SK-N-SH treated with all-trans-retinoic acid at 6 μM for 48 hours (cell line): Measurements from ENCODE around the gene KCNK3.

Source experiments
- ATAC-seq: fragments of 200-7000 bp; cut with Tn5 transposase; 3 replicates; pipeline ENCODE4 v1.9.1; 2020; ENCODE audit warnings: mild to moderate bottlenecking, moderate library complexity
- ARNTL ChIP-seq: fragments of 450-650 bp; formaldehyde crosslinking; IDR thresholded peaks from 2 replicates; pipeline ENCODE4 v1.5.0; 2020; ENCODE audit warnings: low read depth, mild to moderate bottlenecking, moderate library complexity, borderline replicate concordance
- BACH2 ChIP-seq: fragments of 250-450 bp; sonication (Bioruptor Pico); IDR thresholded peaks from 2 replicates; pipeline ENCODE4 v1.9.0; 2021; ENCODE audit warnings: mild to moderate bottlenecking, borderline replicate concordance
- CSDC2 ChIP-seq: fragments of 250-450 bp; sonication (Bioruptor Pico); IDR thresholded peaks from 2 replicates; pipeline ENCODE4 v1.5.0; 2020; ENCODE audit warnings: mild to moderate bottlenecking, moderate library complexity
- ESRRG ChIP-seq: fragments of 250-450 bp; sonication (Bioruptor Pico); IDR thresholded peaks from 2 replicates; pipeline ENCODE4 v1.6.1; 2021; ENCODE audit warnings: mild to moderate bottlenecking
- GLIS3 ChIP-seq: fragments of 250-450 bp; sonication (Bioruptor Pico); IDR thresholded peaks from 2 replicates; pipeline ENCODE4 v1.5.0; 2020; ENCODE audit warnings: mild to moderate bottlenecking, moderate library complexity
- ISL1 ChIP-seq: fragments of 250-450 bp; sonication (Bioruptor Pico); IDR thresholded peaks from 2 replicates; pipeline ENCODE4 v2.1.2; 2022; ENCODE audit warnings: mild to moderate bottlenecking, moderate library complexity
- OSR1 ChIP-seq: fragments of 250-450 bp; sonication (Bioruptor Pico); IDR thresholded peaks from 2 replicates; pipeline ENCODE4 v1.8.0; 2022; ENCODE audit warnings: moderate library complexity, mild to moderate bottlenecking, inconsistent platforms
- PPARA ChIP-seq: fragments of 250-450 bp; sonication (Bioruptor Pico); IDR thresholded peaks from 2 replicates; pipeline ENCODE4 v1.5.0; 2020; ENCODE audit warnings: mild to moderate bottlenecking, borderline replicate concordance
- RARB ChIP-seq: fragments of 250-450 bp; sonication (Bioruptor Pico); IDR thresholded peaks from 2 replicates; pipeline ENCODE4 v1.8.0; 2021; ENCODE audit warnings: mild to moderate bottlenecking, moderate library complexity
- SNAI2 ChIP-seq: fragments of 250-450 bp; sonication (Bioruptor Pico); IDR thresholded peaks from 2 replicates; pipeline ENCODE4 v1.5.0; 2020; ENCODE audit warnings: mild to moderate bottlenecking, moderate library complexity
- TCF4 ChIP-seq: fragments of 250-450 bp; sonication (Bioruptor Pico); IDR thresholded peaks from 2 replicates; pipeline ENCODE4 v1.8.0; 2021; ENCODE audit warnings: mild to moderate bottlenecking, moderate library complexity, borderline replicate concordance
- TOX ChIP-seq: fragments of 250-450 bp; sonication (Bioruptor Pico); IDR thresholded peaks from 2 replicates; pipeline ENCODE4 v1.8.0; 2021; ENCODE audit warnings: mild to moderate bottlenecking, moderate library complexity, borderline replicate concordance
- ZC3H10 ChIP-seq: fragments of 250-450 bp; sonication (Bioruptor Pico); IDR thresholded peaks from 2 replicates; pipeline ENCODE4 v1.5.1; 2021; ENCODE audit warnings: mild to moderate bottlenecking, moderate library complexity
- ZFP3 ChIP-seq: fragments of 250-450 bp; sonication (Bioruptor Pico); IDR thresholded peaks from 2 replicates; pipeline ENCODE4 v1.5.0; 2020; ENCODE audit warnings: mild to moderate bottlenecking, moderate library complexity
- ZFP30 ChIP-seq: fragments of 450-650 bp; formaldehyde crosslinking; IDR thresholded peaks from 2 replicates; pipeline ENCODE4 v1.5.0; 2022; ENCODE audit warnings: mild to moderate bottlenecking, moderate library complexity
- ZNF565 ChIP-seq: fragments of 450-650 bp; formaldehyde crosslinking; conservative IDR thresholded peaks from 2 replicates; pipeline ENCODE4 v1.5.0; 2020; ENCODE audit warnings: low read depth, mild to moderate bottlenecking, moderate library complexity
- ZNF70 ChIP-seq: fragments of 450-650 bp; formaldehyde crosslinking; IDR thresholded peaks from 2 replicates; pipeline ENCODE4 v1.5.0; 2020; ENCODE audit warnings: mild to moderate bottlenecking, moderate library complexity
- ZNF8 ChIP-seq: fragments of 450-650 bp; formaldehyde crosslinking; IDR thresholded peaks from 2 replicates; pipeline ENCODE4 v1.5.0; 2020; ENCODE audit warnings: mild to moderate bottlenecking, moderate library complexity
- TF ChIP-seq, protein P1 (sequence below): fragments of 250-450 bp; sonication (Bioruptor Pico); IDR thresholded peaks from 2 replicates; pipeline ENCODE4 v1.5.0; 2020; ENCODE audit warnings: mild to moderate bottlenecking, moderate library complexity
- TF ChIP-seq, protein P2 (sequence below): fragments of 250-450 bp; sonication (Bioruptor Pico); IDR thresholded peaks from 2 replicates; pipeline ENCODE4 v1.5.1; 2020; ENCODE audit warnings: low read depth, mild to moderate bottlenecking, moderate library complexity
- TF ChIP-seq, protein P3 (sequence below): fragments of 250-450 bp; sonication (Bioruptor Pico); IDR thresholded peaks from 2 replicates; pipeline ENCODE4 v1.5.1; 2021; ENCODE audit warnings: mild to moderate bottlenecking, moderate library complexity
- TF ChIP-seq, protein P4 (sequence below): fragments of 250-450 bp; sonication (Bioruptor Pico); IDR thresholded peaks from 2 replicates; pipeline ENCODE4 v1.8.0; 2020; ENCODE audit warnings: mild to moderate bottlenecking, moderate library complexity, borderline replicate concordance
- TF ChIP-seq, protein P5 (sequence below): fragments of 250-450 bp; sonication (Bioruptor Pico); IDR thresholded peaks from 2 replicates; pipeline ENCODE4 v1.8.0; 2021; ENCODE audit warnings: low read depth, mild to moderate bottlenecking, moderate library complexity, borderline replicate concordance

The KCNK3 gene

DNA sequence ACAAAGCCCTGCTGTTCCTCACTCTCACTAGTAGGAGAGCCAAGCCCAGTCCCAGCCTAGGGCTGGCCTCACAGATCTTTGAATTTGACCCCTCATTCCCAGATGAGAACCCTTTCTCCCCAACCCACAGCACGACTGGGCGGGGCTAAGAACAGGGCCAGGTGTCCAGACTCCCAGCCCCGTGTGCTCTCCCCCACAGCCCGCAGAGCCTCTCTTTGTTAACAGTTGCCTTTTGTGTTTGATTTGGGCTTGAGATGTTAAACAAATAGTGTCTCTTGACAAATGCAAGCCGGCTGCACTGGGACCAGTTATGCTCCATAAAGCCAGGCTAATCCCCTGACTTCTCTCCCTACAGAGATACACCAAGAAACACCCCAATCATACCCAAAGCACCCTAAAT is 4.7 kb upstream of the KCNK3 start:
- no peak for ATAC-seq
- TF ChIP-seq, protein P1, sequence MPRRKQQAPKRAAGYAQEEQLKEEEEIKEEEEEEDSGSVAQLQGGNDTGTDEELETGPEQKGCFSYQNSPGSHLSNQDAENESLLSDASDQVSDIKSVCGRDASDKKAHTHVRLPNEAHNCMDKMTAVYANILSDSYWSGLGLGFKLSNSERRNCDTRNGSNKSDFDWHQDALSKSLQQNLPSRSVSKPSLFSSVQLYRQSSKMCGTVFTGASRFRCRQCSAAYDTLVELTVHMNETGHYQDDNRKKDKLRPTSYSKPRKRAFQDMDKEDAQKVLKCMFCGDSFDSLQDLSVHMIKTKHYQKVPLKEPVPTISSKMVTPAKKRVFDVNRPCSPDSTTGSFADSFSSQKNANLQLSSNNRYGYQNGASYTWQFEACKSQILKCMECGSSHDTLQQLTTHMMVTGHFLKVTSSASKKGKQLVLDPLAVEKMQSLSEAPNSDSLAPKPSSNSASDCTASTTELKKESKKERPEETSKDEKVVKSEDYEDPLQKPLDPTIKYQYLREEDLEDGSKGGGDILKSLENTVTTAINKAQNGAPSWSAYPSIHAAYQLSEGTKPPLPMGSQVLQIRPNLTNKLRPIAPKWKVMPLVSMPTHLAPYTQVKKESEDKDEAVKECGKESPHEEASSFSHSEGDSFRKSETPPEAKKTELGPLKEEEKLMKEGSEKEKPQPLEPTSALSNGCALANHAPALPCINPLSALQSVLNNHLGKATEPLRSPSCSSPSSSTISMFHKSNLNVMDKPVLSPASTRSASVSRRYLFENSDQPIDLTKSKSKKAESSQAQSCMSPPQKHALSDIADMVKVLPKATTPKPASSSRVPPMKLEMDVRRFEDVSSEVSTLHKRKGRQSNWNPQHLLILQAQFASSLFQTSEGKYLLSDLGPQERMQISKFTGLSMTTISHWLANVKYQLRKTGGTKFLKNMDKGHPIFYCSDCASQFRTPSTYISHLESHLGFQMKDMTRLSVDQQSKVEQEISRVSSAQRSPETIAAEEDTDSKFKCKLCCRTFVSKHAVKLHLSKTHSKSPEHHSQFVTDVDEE (CRISPR knock-in tag) = no peak
- TF ChIP-seq ESRRG (CRISPR knock-in tag) (no peak), TOX (CRISPR knock-in tag) (no peak), RARB (CRISPR knock-in tag) (no peak), ZNF8 (CRISPR knock-in tag) (no peak), ISL1 (CRISPR knock-in tag) (no peak), GLIS3 (CRISPR knock-in tag) (no peak), ZNF70 (CRISPR knock-in tag) (no peak), BACH2 (CRISPR knock-in tag) (no peak), TCF4 (CRISPR knock-in tag) (no peak), SNAI2 (CRISPR knock-in tag) (no peak), ARNTL (CRISPR knock-in tag) (no peak)
- TF ChIP-seq, protein P2, sequence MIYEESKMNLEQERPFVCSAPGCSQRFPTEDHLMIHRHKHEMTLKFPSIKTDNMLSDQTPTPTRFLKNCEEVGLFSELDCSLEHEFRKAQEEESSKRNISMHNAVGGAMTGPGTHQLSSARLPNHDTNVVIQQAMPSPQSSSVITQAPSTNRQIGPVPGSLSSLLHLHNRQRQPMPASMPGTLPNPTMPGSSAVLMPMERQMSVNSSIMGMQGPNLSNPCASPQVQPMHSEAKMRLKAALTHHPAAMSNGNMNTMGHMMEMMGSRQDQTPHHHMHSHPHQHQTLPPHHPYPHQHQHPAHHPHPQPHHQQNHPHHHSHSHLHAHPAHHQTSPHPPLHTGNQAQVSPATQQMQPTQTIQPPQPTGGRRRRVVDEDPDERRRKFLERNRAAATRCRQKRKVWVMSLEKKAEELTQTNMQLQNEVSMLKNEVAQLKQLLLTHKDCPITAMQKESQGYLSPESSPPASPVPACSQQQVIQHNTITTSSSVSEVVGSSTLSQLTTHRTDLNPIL (CRISPR knock-in tag) = no peak
- TF ChIP-seq, all 23 proteins: peak for 0

DNA sequence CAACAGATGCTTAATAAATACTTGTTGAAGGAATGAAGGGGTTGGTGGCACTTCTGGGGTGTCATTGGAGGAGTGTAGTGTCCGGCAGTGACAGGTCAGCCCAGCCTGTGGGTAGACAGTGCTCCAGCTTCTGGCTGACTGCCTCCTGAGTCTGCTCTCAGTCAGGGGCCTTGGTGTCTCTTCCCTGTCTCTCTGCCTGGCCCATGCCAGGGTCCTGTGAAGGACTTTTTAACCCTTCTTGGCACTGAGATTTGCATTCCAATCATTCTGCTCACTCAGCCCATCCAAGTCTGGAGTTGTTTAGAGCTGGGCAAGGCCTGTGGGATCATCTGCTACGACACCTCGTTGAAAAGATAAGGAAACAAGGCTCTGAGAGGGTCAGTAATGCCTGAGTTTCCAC is 1.4 kb upstream of the KCNK3 start:
- TF ChIP-seq CSDC2 (CRISPR knock-in tag) (no peak), TCF4 (CRISPR knock-in tag) (no peak), ZNF565 (no peak), RARB (CRISPR knock-in tag) (no peak), SNAI2 (CRISPR knock-in tag) (no peak)
- TF ChIP-seq, protein P3, sequence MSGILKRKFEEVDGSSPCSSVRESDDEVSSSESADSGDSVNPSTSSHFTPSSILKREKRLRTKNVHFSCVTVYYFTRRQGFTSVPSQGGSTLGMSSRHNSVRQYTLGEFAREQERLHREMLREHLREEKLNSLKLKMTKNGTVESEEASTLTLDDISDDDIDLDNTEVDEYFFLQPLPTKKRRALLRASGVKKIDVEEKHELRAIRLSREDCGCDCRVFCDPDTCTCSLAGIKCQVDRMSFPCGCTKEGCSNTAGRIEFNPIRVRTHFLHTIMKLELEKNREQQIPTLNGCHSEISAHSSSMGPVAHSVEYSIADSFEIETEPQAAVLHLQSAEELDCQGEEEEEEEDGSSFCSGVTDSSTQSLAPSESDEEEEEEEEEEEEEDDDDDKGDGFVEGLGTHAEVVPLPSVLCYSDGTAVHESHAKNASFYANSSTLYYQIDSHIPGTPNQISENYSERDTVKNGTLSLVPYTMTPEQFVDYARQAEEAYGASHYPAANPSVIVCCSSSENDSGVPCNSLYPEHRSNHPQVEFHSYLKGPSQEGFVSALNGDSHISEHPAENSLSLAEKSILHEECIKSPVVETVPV (CRISPR knock-in tag) = no peak
- ATAC-seq = no peak

DNA sequence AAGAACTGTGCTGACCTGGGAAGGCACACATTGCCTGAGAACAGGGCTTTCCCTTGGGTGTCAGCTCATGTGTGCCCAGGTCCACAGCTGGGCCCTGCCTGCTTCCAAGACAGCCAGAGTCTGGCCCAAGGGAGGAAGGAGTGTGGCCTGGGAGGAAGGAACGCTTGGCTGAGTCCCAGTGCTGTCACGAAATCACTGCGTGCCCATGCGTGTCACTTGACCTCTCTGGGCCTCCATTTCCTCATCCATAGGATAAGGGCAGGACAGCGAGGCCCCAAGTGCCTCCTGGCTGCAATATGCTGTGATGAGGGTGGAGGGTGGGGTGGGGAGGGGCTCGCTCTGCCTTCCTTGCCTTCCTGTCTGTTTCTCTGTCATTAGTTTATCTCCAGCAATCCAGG is 642 bp upstream of the KCNK3 start:
- no peak; the same call in 2 of the 3 replicates for ATAC-seq
- no peak for TF ChIP-seq OSR1 (CRISPR knock-in tag)
- no peak for TF ChIP-seq PPARA (CRISPR knock-in tag)
- TF ChIP-seq, protein P2 (CRISPR knock-in tag) = no peak
- no peak for TF ChIP-seq ISL1 (CRISPR knock-in tag)
- TF ChIP-seq ZNF565 = no peak
- TF ChIP-seq TCF4 (CRISPR knock-in tag) = no peak
- TF ChIP-seq, protein P3 (CRISPR knock-in tag) = no peak
- TF ChIP-seq ZNF70 (CRISPR knock-in tag) = no peak
- no peak for TF ChIP-seq SNAI2 (CRISPR knock-in tag)
- TF ChIP-seq ZC3H10 (CRISPR knock-in tag) = no peak
- TF ChIP-seq, protein P4, sequence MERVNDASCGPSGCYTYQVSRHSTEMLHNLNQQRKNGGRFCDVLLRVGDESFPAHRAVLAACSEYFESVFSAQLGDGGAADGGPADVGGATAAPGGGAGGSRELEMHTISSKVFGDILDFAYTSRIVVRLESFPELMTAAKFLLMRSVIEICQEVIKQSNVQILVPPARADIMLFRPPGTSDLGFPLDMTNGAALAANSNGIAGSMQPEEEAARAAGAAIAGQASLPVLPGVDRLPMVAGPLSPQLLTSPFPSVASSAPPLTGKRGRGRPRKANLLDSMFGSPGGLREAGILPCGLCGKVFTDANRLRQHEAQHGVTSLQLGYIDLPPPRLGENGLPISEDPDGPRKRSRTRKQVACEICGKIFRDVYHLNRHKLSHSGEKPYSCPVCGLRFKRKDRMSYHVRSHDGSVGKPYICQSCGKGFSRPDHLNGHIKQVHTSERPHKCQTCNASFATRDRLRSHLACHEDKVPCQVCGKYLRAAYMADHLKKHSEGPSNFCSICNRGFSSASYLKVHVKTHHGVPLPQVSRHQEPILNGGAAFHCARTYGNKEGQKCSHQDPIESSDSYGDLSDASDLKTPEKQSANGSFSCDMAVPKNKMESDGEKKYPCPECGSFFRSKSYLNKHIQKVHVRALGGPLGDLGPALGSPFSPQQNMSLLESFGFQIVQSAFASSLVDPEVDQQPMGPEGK (CRISPR knock-in tag) = no peak
- no peak for TF ChIP-seq BACH2 (CRISPR knock-in tag)
- TF ChIP-seq ZFP30 = no peak
- TF ChIP-seq, protein P5, sequence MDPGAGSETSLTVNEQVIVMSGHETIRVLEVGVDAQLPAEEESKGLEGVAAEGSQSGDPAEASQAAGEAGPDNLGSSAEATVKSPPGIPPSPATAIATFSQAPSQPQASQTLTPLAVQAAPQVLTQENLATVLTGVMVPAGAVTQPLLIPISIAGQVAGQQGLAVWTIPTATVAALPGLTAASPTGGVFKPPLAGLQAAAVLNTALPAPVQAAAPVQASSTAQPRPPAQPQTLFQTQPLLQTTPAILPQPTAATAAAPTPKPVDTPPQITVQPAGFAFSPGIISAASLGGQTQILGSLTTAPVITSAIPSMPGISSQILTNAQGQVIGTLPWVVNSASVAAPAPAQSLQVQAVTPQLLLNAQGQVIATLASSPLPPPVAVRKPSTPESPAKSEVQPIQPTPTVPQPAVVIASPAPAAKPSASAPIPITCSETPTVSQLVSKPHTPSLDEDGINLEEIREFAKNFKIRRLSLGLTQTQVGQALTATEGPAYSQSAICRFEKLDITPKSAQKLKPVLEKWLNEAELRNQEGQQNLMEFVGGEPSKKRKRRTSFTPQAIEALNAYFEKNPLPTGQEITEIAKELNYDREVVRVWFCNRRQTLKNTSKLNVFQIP = no peak
- TF ChIP-seq TOX (CRISPR knock-in tag) = no peak
- TF ChIP-seq ZFP3 (CRISPR knock-in tag) = no peak
